Esophagus muscularis mucosa (tissue), 3 donors: ENCODE results near the gene PACSIN2.

Source experiments
- POLR2A ChIP-seq: fragments of 450-650 bp; IDR thresholded peaks from one replicate; pipeline ENCODE4 v1.6.1; 2017; ENCODE audit warnings: antibody characterized with exemption, moderate library complexity, mild to moderate bottlenecking, low read depth
- POLR2AphosphoS5 ChIP-seq, 2 donors: sonication (generic); formaldehyde crosslinking; IDR thresholded peaks; one replicate each; pipeline ENCODE4 v1.6.1; 2017; ENCODE audit warnings: antibody characterized with exemption in 2 of 2
- TF ChIP-seq, protein P1 (sequence below), 3 experiments: fragments of 200-600 bp in 2 of 3; fragments of 450-650 bp in 1 of 3; sonication (generic) in 2 of 3; IDR thresholded peaks; one replicate each; pipeline ENCODE4 v1.5.1; 2017 to 2019; ENCODE audit warnings: antibody characterized with exemption in 3 of 3, mild to moderate bottlenecking in 2 of 3, moderate library complexity in 1 of 3

- no peak for TF ChIP-seq POLR2A
- TF ChIP-seq, protein P1, sequence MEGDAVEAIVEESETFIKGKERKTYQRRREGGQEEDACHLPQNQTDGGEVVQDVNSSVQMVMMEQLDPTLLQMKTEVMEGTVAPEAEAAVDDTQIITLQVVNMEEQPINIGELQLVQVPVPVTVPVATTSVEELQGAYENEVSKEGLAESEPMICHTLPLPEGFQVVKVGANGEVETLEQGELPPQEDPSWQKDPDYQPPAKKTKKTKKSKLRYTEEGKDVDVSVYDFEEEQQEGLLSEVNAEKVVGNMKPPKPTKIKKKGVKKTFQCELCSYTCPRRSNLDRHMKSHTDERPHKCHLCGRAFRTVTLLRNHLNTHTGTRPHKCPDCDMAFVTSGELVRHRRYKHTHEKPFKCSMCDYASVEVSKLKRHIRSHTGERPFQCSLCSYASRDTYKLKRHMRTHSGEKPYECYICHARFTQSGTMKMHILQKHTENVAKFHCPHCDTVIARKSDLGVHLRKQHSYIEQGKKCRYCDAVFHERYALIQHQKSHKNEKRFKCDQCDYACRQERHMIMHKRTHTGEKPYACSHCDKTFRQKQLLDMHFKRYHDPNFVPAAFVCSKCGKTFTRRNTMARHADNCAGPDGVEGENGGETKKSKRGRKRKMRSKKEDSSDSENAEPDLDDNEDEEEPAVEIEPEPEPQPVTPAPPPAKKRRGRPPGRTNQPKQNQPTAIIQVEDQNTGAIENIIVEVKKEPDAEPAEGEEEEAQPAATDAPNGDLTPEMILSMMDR (IDR thresholded peaks at IDR 0.05), result no peak
- no peak for TF ChIP-seq POLR2AphosphoS5 (IDR thresholded peaks at IDR 0.05)
These were observed 49.8 kb downstream of the PACSIN2 start for GRCh38 chr22:42964994-42965699.
